ENCODE results near the gene COBLL1.
"Not testable (repeated sequence)": the region's sequence is repeated elsewhere in the genome, so short reads cannot be mapped to it uniquely, and the experiment has no call there.

GRCh38 chr2:164710252-164710836 lies 131.3 kb downstream of the COBLL1 start:
- not testable (repeated sequence) for TF ChIP-seq CTCF, POLR2A (IDR thresholded peaks at IDR 0.05)
